Natural killer cell (primary cell): ENCODE measurements around the gene NRAP. TPM values are rescaled to one million over a fixed set of nuclear protein-coding genes. Genes with fewer than 3 reads are reported as not detected.

Source experiments
- ATAC-seq, 3 donors: fragments of 150-1000 bp in 2 of 3; fragments of 200-7000 bp in 1 of 3; cut with Tn5 transposase; 1 replicate in 1 of 3; 2 replicates in 2 of 3; pipeline ENCODE4 v1.10.0; 2021; ENCODE audit warnings: mild to moderate bottlenecking in 2 of 3, moderate library complexity in 2 of 3
- DNase-seq, 2 donors: peaks; one replicate each; pipeline versions ENCODE4 v3.0.0 to v3.0.0-alpha.2; 2013 to 2021; ENCODE audit warnings: mixed read lengths in 1 of 2
- H3K27ac ChIP-seq: one replicate; pipeline ENCODE4 v1.5.1; 2013; ENCODE audit warnings: mild to moderate bottlenecking, low read length
- H3K27me3 ChIP-seq: one replicate; pipeline ENCODE4 v1.6.1; 2013; ENCODE audit warnings: low read length; ENCODE audit not compliant: control insufficient read depth, insufficient read depth
- H3K36me3 ChIP-seq: one replicate; pipeline ENCODE4 v1.6.1; 2013; ENCODE audit warnings: low read length; ENCODE audit not compliant: control insufficient read depth, insufficient read depth
- H3K4me1 ChIP-seq: one replicate; pipeline ENCODE4 v1.6.1; 2013; ENCODE audit warnings: low read length; ENCODE audit not compliant: control insufficient read depth, insufficient read depth
- H3K4me3 ChIP-seq: one replicate; pipeline ENCODE4 v1.5.1; 2013; ENCODE audit warnings: low read length
- H3K9me3 ChIP-seq: one replicate; pipeline ENCODE4 v1.6.1; 2013; ENCODE audit warnings: low read length; ENCODE audit not compliant: control insufficient read depth, insufficient read depth
- H3K27ac Mint-ChIP-seq, 2 donors: one replicate each; pipeline ENCODE4 v1.8.0; 2022; ENCODE audit warnings: mild to moderate bottlenecking in 2 of 2, mixed read lengths in 2 of 2, moderate library complexity in 1 of 2
- H3K27me3 Mint-ChIP-seq, 2 donors: one replicate each; pipeline ENCODE4 v1.8.0; 2022; ENCODE audit warnings: low read depth in 2 of 2, mixed read lengths in 2 of 2
- H3K36me3 Mint-ChIP-seq: one replicate; pipeline ENCODE4 v1.8.0; 2022; ENCODE audit warnings: mixed read lengths
- H3K4me1 Mint-ChIP-seq, 2 donors: one replicate each; pipeline ENCODE4 v1.8.0; 2022; ENCODE audit warnings: mixed read lengths in 2 of 2
- H3K4me3 Mint-ChIP-seq: one replicate; pipeline ENCODE4 v1.8.0; 2022; ENCODE audit warnings: mild to moderate bottlenecking, moderate library complexity, mixed read lengths
- H3K9me3 Mint-ChIP-seq, 2 donors: one replicate each; pipeline ENCODE4 v1.8.0; 2022; ENCODE audit warnings: mixed read lengths in 2 of 2
- CTCF ChIP-seq: fragments of 200-600 bp; IDR thresholded peaks from one replicate; pipeline ENCODE4 v1.8.0; 2022; ENCODE audit warnings: antibody characterized with exemption
- WGBS: methylation state at CpG from one replicate; pipeline ENCODE4 v1.1.7; 2013; ENCODE audit warnings: missing lambda C conversion rate; ENCODE audit not compliant: insufficient coverage; 5-methylcytosine and 5-hydroxymethylcytosine counted together
- intact Hi-C: fragments of 100-400 bp; cut with micrococcal nuclease; formaldehyde crosslinking; loops from one replicate; pipeline ENCODE4 v1.14.2; 2022
- total RNA-seq, 4 donors: library from RNA; stranded (reverse); fragments of 120-200 nt in 1 of 4; gene quantifications; one replicate each; pipeline versions ENCODE4 v1.2.3 to v1.2.4, GENCODE V29; 2013 to 2022

Gene NRAP
- total RNA-seq, 3 donors from 2014 or later (not counting 1 experiment from before 2014, with no cell fraction given) = not detected

GRCh38 chr10:113644185-113645120, 19.4 kb downstream of the NRAP start:
- Mint-ChIP-seq H3K9me3 (no peaks in the 10 kb centered on the region), H3K27ac (no peak overlapping the region), H3K27me3 (peaks cover 13 to 49% of the 10 kb centered on the region in 2 donors), H3K4me3 (no peak overlapping the region), H3K36me3 (no peaks in the 10 kb centered on the region), H3K4me1 (no peaks in the 10 kb centered on the region)
- H3K9me3 ChIP-seq = no peaks in the 10 kb centered on the region
- no peak for ATAC-seq
- no peak overlapping the region for H3K4me3 ChIP-seq
- no peak overlapping the region for H3K27ac ChIP-seq
- DNase-seq = no peak
- no peaks in the 10 kb centered on the region for H3K4me1 ChIP-seq
- H3K27me3 ChIP-seq = no peaks in the 10 kb centered on the region
- intact Hi-C loops = no loop called here
- TF ChIP-seq CTCF = no peak
- no peaks in the 10 kb centered on the region for H3K36me3 ChIP-seq
- WGBS = 70% methylated on average over 4 of the region's 7 CpGs

GRCh38 chr10:113643183-113643582, 20.7 kb downstream of the NRAP start:
- H3K4me1 ChIP-seq = no peaks in the 10 kb centered on the region
- H3K27me3 Mint-ChIP-seq = peaks cover 11 to 47% of the 10 kb centered on the region in 2 donors
- DNase-seq (no peak), ATAC-seq (no peak)
- TF ChIP-seq CTCF = no peak
- H3K9me3 Mint-ChIP-seq = no peaks in the 10 kb centered on the region
- no peak overlapping the region for H3K4me3 ChIP-seq
- intact Hi-C loops = no loop called here
- no peak overlapping the region for H3K27ac ChIP-seq
- H3K27me3 ChIP-seq = no peaks in the 10 kb centered on the region
- H3K4me3 Mint-ChIP-seq = no peak overlapping the region
- no peaks in the 10 kb centered on the region for H3K4me1 Mint-ChIP-seq
- no peaks in the 10 kb centered on the region for H3K36me3 ChIP-seq
- WGBS = 100% methylated on average over 1 of the region's 4 CpGs
- H3K27ac Mint-ChIP-seq = no peak overlapping the region
- H3K36me3 Mint-ChIP-seq = no peaks in the 10 kb centered on the region
- no peaks in the 10 kb centered on the region for H3K9me3 ChIP-seq

- intact Hi-C loops = no loop called here
- Mint-ChIP-seq H3K36me3 (no peaks in the 10 kb centered on the region), H3K4me1 (no peaks in the 10 kb centered on the region), H3K9me3 (no peaks in the 10 kb centered on the region), H3K27me3 (peaks cover 8 to 39% of the 10 kb centered on the region in 2 donors), H3K4me3 (no peak overlapping the region), H3K27ac (no peak overlapping the region)
- TF ChIP-seq CTCF = no peak
- Histone ChIP-seq H3K4me1 (no peaks in the 10 kb centered on the region), H3K4me3 (no peak overlapping the region), H3K27ac (no peak overlapping the region), H3K9me3 (no peaks in the 10 kb centered on the region), H3K27me3 (no peaks in the 10 kb centered on the region), H3K36me3 (no peaks in the 10 kb centered on the region)
- DNase-seq (no peak), ATAC-seq (no peak)
- WGBS = 80% methylated on average over 3 of the region's 4 CpGs
These were observed 22.1 kb downstream of the NRAP start for GRCh38 chr10:113641702-113642101.
